Measurements from ENCODE around the gene ARL4A. TPM values are rescaled to one million over a fixed set of nuclear protein-coding genes. Genes with fewer than 3 reads are reported as not detected.

ARL4A gene
- total and polyA plus RNA-seq, 7 experiments from 2014 or later = 5.5 to 97.4 (median 18.9) TPM

- ATAC-seq (no peak), DNase-seq (no peak)
- Mint-ChIP-seq H3K27me3 (no peaks in the 10 kb centered on the region), H3K36me3 (peaks cover 0 to 3% (median 0%) of the 10 kb centered on the region in 5 donors), H3K4me1 (no peaks in the 10 kb centered on the region), H3K27ac (no peak overlapping the region), H3K4me3 (no peak overlapping the region), H3K9me3 (peaks cover 0 to 1% (median 0%) of the 10 kb centered on the region in 11 donors)
- no peaks in the 10 kb centered on the region for H3K27me3 ChIP-seq (ENCODE audit: control insufficient read depth in 2 of 2, insufficient read depth in 2 of 2, low read length in 2 of 2)
- no peaks in the 10 kb centered on the region for H3K9me3 ChIP-seq (ENCODE audit: control insufficient read depth in 2 of 3, low read length in 3 of 3)
- no peak overlapping the region for H3K4me3 ChIP-seq (ENCODE audit: low read length)
- H3K27ac ChIP-seq (ENCODE audit: low read depth, low read length) = no peak overlapping the region
- intact Hi-C loops (cut with micrococcal nuclease) = no loop called here
- CTCF ChIA-PET = no interaction called here
- no peaks in the 10 kb centered on the region for H3K36me3 ChIP-seq (ENCODE audit: control insufficient read depth in 2 of 3, insufficient read depth in 3 of 3, low read length in 3 of 3)
- H3K4me1 ChIP-seq (ENCODE audit: control insufficient read depth in 2 of 2, insufficient read depth in 2 of 2, low read length in 2 of 2) = no peaks in the 10 kb centered on the region
- POLR2A ChIA-PET = no interaction called here
Measured at GRCh38 chr7:12706900-12707536, 19.6 kb downstream of the ARL4A start.

- Histone ChIP-seq H3K36me3 (ENCODE audit: control insufficient read depth in 2 of 3, insufficient read depth in 3 of 3, low read length in 3 of 3) (no peaks in the 10 kb centered on the region), H3K4me1 (ENCODE audit: control insufficient read depth in 2 of 2, insufficient read depth in 2 of 2, low read length in 2 of 2) (no peaks in the 10 kb centered on the region), H3K27me3 (ENCODE audit: control insufficient read depth in 2 of 2, insufficient read depth in 2 of 2, low read length in 2 of 2) (no peaks in the 10 kb centered on the region), H3K27ac (ENCODE audit: low read depth, low read length) (no peak overlapping the region), H3K4me3 (ENCODE audit: low read length) (no peak overlapping the region), H3K9me3 (ENCODE audit: control insufficient read depth in 2 of 3, low read length in 3 of 3) (no peaks in the 10 kb centered on the region)
- H3K4me1 Mint-ChIP-seq = no peaks in the 10 kb centered on the region
- no peaks in the 10 kb centered on the region for H3K9me3 Mint-ChIP-seq
- no peaks in the 10 kb centered on the region for H3K27me3 Mint-ChIP-seq
- CTCF ChIA-PET = no interaction called here
- ATAC-seq = no peak
- POLR2A ChIA-PET = no interaction called here
- peaks cover 0 to 3% (median 0%) of the 10 kb centered on the region in 5 donors for H3K36me3 Mint-ChIP-seq
- no peak overlapping the region for H3K27ac Mint-ChIP-seq
- no peak for DNase-seq
- no peak overlapping the region for H3K4me3 Mint-ChIP-seq
- intact Hi-C loops (cut with micrococcal nuclease) = no loop called here
Measured at GRCh38 chr7:12708314-12708713, 20.9 kb downstream of the ARL4A start.

- no peak overlapping the region for H3K27ac ChIP-seq (ENCODE audit: low read depth, low read length)
- Mint-ChIP-seq H3K36me3 (peaks cover 0 to 3% (median 0%) of the 10 kb centered on the region in 5 donors), H3K9me3 (no peaks in the 10 kb centered on the region), H3K4me1 (peaks cover 0 to 3% (median 0%) of the 10 kb centered on the region in 7 donors), H3K4me3 (no peak overlapping the region), H3K27ac (no peak overlapping the region), H3K27me3 (no peaks in the 10 kb centered on the region)
- intact Hi-C loops (cut with micrococcal nuclease) = no loop called here
- ChIA-PET CTCF (no interaction called here), POLR2A (interaction anchor here (0.7 kb wide), 1 partner anchor 21 kb away, joined by 7 read pairs; no protein-coding TSS in a partner anchor)
- no peaks in the 10 kb centered on the region for H3K36me3 ChIP-seq (ENCODE audit: control insufficient read depth in 2 of 3, insufficient read depth in 3 of 3, low read length in 3 of 3)
- no peaks in the 10 kb centered on the region for H3K27me3 ChIP-seq (ENCODE audit: control insufficient read depth in 2 of 2, insufficient read depth in 2 of 2, low read length in 2 of 2)
- H3K4me1 ChIP-seq (ENCODE audit: control insufficient read depth in 2 of 2, insufficient read depth in 2 of 2, low read length in 2 of 2) = no peaks in the 10 kb centered on the region
- H3K4me3 ChIP-seq (ENCODE audit: low read length) = no peak overlapping the region
- ATAC-seq (no peak), DNase-seq (no peak)
- no peaks in the 10 kb centered on the region for H3K9me3 ChIP-seq (ENCODE audit: control insufficient read depth in 2 of 3, low read length in 3 of 3)
Measured at GRCh38 chr7:12709726-12710502, 22.5 kb downstream of the ARL4A start.

GRCh38 chr7:12711124-12711523 lies 23.7 kb downstream of the ARL4A start:
- H3K9me3 Mint-ChIP-seq = no peaks in the 10 kb centered on the region

GRCh38 chr7:12712236-12712635 lies 24.8 kb downstream of the ARL4A start:
- no peaks in the 10 kb centered on the region for H3K36me3 ChIP-seq (ENCODE audit: control insufficient read depth in 2 of 3, insufficient read depth in 3 of 3, low read length in 3 of 3)
- ChIA-PET CTCF (no interaction called here), POLR2A (interaction anchor here (0.6 kb wide), 1 partner anchor 1318 kb away, joined by 3 read pairs; no protein-coding TSS in a partner anchor)
- no peak overlapping the region for H3K4me3 Mint-ChIP-seq
- intact Hi-C loops (cut with micrococcal nuclease) = loop anchor here in 1 of 2 donors (2.0 kb wide), 1 partner anchor 25 kb away; the partner anchor contains the start of gene ARL4A
- no peak overlapping the region for H3K4me3 ChIP-seq (ENCODE audit: low read length)
- H3K27me3 Mint-ChIP-seq = no peaks in the 10 kb centered on the region
- no peaks in the 10 kb centered on the region for H3K27me3 ChIP-seq (ENCODE audit: control insufficient read depth in 2 of 2, insufficient read depth in 2 of 2, low read length in 2 of 2)
- H3K4me1 ChIP-seq (ENCODE audit: control insufficient read depth in 2 of 2, insufficient read depth in 2 of 2, low read length in 2 of 2) = peaks cover 0 to 8% of the 10 kb centered on the region in 2 donors
- H3K36me3 Mint-ChIP-seq = peaks cover 0 to under 1% (median 0%) of the 10 kb centered on the region in 5 donors
- no peak overlapping the region for H3K27ac ChIP-seq (ENCODE audit: low read depth, low read length)
- DNase-seq (no peak), ATAC-seq (no peak)
- no peaks in the 10 kb centered on the region for H3K9me3 Mint-ChIP-seq
- peaks cover 0 to 24% (median 16%) of the 10 kb centered on the region in 7 donors for H3K4me1 Mint-ChIP-seq
- H3K27ac Mint-ChIP-seq = no peak overlapping the region
- no peaks in the 10 kb centered on the region for H3K9me3 ChIP-seq (ENCODE audit: control insufficient read depth in 2 of 3, low read length in 3 of 3)

More at GRCh38 chr7:12711124-12711523, 23.7 kb downstream of the ARL4A start:
- POLR2A ChIA-PET = interaction anchor here (0.6 kb wide), 1 partner anchor 15 kb away, joined by 3 read pairs; no protein-coding TSS in a partner anchor
- intact Hi-C loops (cut with micrococcal nuclease) = no loop called here
- H3K27me3 Mint-ChIP-seq = no peaks in the 10 kb centered on the region
- peaks cover 0 to 15% (median 9%) of the 10 kb centered on the region in 7 donors for H3K4me1 Mint-ChIP-seq
- no peak overlapping the region for H3K27ac Mint-ChIP-seq
- H3K9me3 ChIP-seq (ENCODE audit: control insufficient read depth in 2 of 3, low read length in 3 of 3) = no peaks in the 10 kb centered on the region
- peaks cover 0 to 8% of the 10 kb centered on the region in 2 donors for H3K4me1 ChIP-seq (ENCODE audit: control insufficient read depth in 2 of 2, insufficient read depth in 2 of 2, low read length in 2 of 2)
- no peaks in the 10 kb centered on the region for H3K27me3 ChIP-seq (ENCODE audit: control insufficient read depth in 2 of 2, insufficient read depth in 2 of 2, low read length in 2 of 2)
- no peak for ATAC-seq
- no peaks in the 10 kb centered on the region for H3K36me3 Mint-ChIP-seq
- CTCF ChIA-PET = no interaction called here
- no peaks in the 10 kb centered on the region for H3K36me3 ChIP-seq (ENCODE audit: control insufficient read depth in 2 of 3, insufficient read depth in 3 of 3, low read length in 3 of 3)
- H3K27ac ChIP-seq (ENCODE audit: low read depth, low read length) = no peak overlapping the region
- no peak overlapping the region for H3K4me3 Mint-ChIP-seq
- DNase-seq = no peak
- H3K4me3 ChIP-seq (ENCODE audit: low read length) = no peak overlapping the region

- H3K9me3 ChIP-seq (ENCODE audit: control insufficient read depth in 2 of 3, low read length in 3 of 3) = no peaks in the 10 kb centered on the region
- H3K4me3 Mint-ChIP-seq = no peak overlapping the region
- H3K9me3 Mint-ChIP-seq = peaks cover 0 to 3% (median 0%) of the 10 kb centered on the region in 11 donors
- peaks cover 0 to 8% of the 10 kb centered on the region in 2 donors for H3K4me1 ChIP-seq (ENCODE audit: control insufficient read depth in 2 of 2, insufficient read depth in 2 of 2, low read length in 2 of 2)
- no peak overlapping the region for H3K4me3 ChIP-seq (ENCODE audit: low read length)
- ATAC-seq = no peak
- no peaks in the 10 kb centered on the region for H3K27me3 ChIP-seq (ENCODE audit: control insufficient read depth in 2 of 2, insufficient read depth in 2 of 2, low read length in 2 of 2)
- ChIA-PET POLR2A (interaction anchor here (1.2 kb wide), 1 partner anchor 23 kb away, joined by 3 read pairs; no protein-coding TSS in a partner anchor), CTCF (no interaction called here)
- no peak overlapping the region for H3K27ac ChIP-seq (ENCODE audit: low read depth, low read length)
- peaks cover 0 to 28% (median 19%) of the 10 kb centered on the region in 7 donors for H3K4me1 Mint-ChIP-seq
- intact Hi-C loops (cut with micrococcal nuclease) = loop anchor here (2.0 kb wide), 2 partner anchors 17 to 27 kb away; partner anchors contain the start of gene ARL4A (in 1 of the 2)
- no peaks in the 10 kb centered on the region for H3K27me3 Mint-ChIP-seq
- H3K36me3 Mint-ChIP-seq = peaks cover 0 to 2% (median 0%) of the 10 kb centered on the region in 5 donors
- no peak for DNase-seq
- peak overlapping the region in 1 of 9 donors; percentile 13 for H3K27ac Mint-ChIP-seq
- H3K36me3 ChIP-seq (ENCODE audit: control insufficient read depth in 2 of 3, insufficient read depth in 3 of 3, low read length in 3 of 3) = no peaks in the 10 kb centered on the region
Measured at GRCh38 chr7:12713625-12714378, 26.4 kb downstream of the ARL4A start.
